Measurements from ENCODE around the gene XXYLT1. TPM values are rescaled to one million over a fixed set of nuclear protein-coding genes. Genes with fewer than 3 reads are reported as not detected.

Gene XXYLT1
- total RNA-seq, 1 donor from 2014 or later, result 8.9 TPM

- H3K36me3 ChIP-seq, result no peaks in the 10 kb centered on the region
- peaks cover 4% of the 10 kb centered on the region for H3K4me1 ChIP-seq
- peaks cover 6% of the 10 kb centered on the region for H3K9me3 ChIP-seq
- H3K27me3 ChIP-seq (ENCODE audit: low read depth), result no peaks in the 10 kb centered on the region
- TF ChIP-seq CTCF (IDR thresholded peaks at IDR 0.05), result no peak
- no peak overlapping the region for H3K27ac ChIP-seq
- no peak for DNase-seq
- intact Hi-C loops (cut with DNase I), result no loop called here
- peak in 1 of 2 donors; percentile 7 for ATAC-seq
- no peak overlapping the region for H3K4me3 ChIP-seq
These were observed 129.9 kb downstream of the XXYLT1 start for GRCh38 chr3:195140816-195141793.

GRCh38 chr3:195140410-195140809 is 130.5 kb downstream of the XXYLT1 start:
- H3K4me3 ChIP-seq, result no peak overlapping the region
- no peaks in the 10 kb centered on the region for H3K36me3 ChIP-seq
- ATAC-seq (no peak), DNase-seq (no peak)
- TF ChIP-seq CTCF (IDR thresholded peaks at IDR 0.05), result no peak
- peaks cover 6% of the 10 kb centered on the region for H3K9me3 ChIP-seq
- no peaks in the 10 kb centered on the region for H3K4me1 ChIP-seq
- no peak overlapping the region for H3K27ac ChIP-seq
- intact Hi-C loops (cut with DNase I), result no loop called here
- H3K27me3 ChIP-seq (ENCODE audit: low read depth), result no peaks in the 10 kb centered on the region

- Histone ChIP-seq H3K4me1 (no peaks in the 10 kb centered on the region), H3K36me3 (no peaks in the 10 kb centered on the region), H3K9me3 (peaks cover 6% of the 10 kb centered on the region), H3K4me3 (no peak overlapping the region), H3K27me3 (ENCODE audit: low read depth) (no peaks in the 10 kb centered on the region), H3K27ac (no peak overlapping the region)
- ATAC-seq (peak; percentile 46 to 47), DNase-seq (no peak)
- intact Hi-C loops (cut with DNase I), result no loop called here
- TF ChIP-seq CTCF (IDR thresholded peaks at IDR 0.05), result no peak
These were observed 131.1 kb downstream of the XXYLT1 start for GRCh38 chr3:195139876-195140240.

GRCh38 chr3:195139091-195139875 is 131.7 kb downstream of the XXYLT1 start:
- H3K36me3 ChIP-seq, result no peaks in the 10 kb centered on the region
- no peak for TF ChIP-seq CTCF (IDR thresholded peaks at IDR 0.05)
- H3K27ac ChIP-seq, result no peak overlapping the region
- H3K4me1 ChIP-seq, result no peaks in the 10 kb centered on the region
- intact Hi-C loops (cut with DNase I), result no loop called here
- DNase-seq (no peak), ATAC-seq (no peak)
- H3K4me3 ChIP-seq, result no peak overlapping the region
- H3K9me3 ChIP-seq, result peaks cover 6% of the 10 kb centered on the region
- H3K27me3 ChIP-seq (ENCODE audit: low read depth), result no peaks in the 10 kb centered on the region

- TF ChIP-seq CTCF (IDR thresholded peaks at IDR 0.05), result no peak
- Histone ChIP-seq H3K4me1 (no peaks in the 10 kb centered on the region), H3K4me3 (no peak overlapping the region), H3K9me3 (peaks cover 6% of the 10 kb centered on the region), H3K27ac (no peak overlapping the region), H3K27me3 (ENCODE audit: low read depth) (no peaks in the 10 kb centered on the region), H3K36me3 (no peaks in the 10 kb centered on the region)
- ATAC-seq (peak; percentile 18 to 75), DNase-seq (no peak)
- intact Hi-C loops (cut with DNase I), result no loop called here
These were observed 133.0 kb downstream of the XXYLT1 start for GRCh38 chr3:195137638-195138588.
